NCI-H226 (cell line): ENCODE measurements around the gene USP43.
A peak's percentile ranks its signal among the peaks of the same experiment; 100 is the strongest.

ENCODE experiments used
- DNase-seq: peaks from one replicate; pipeline ENCODE4 v3.0.0-alpha.2; 2015

Gene USP43

GRCh38 chr17:9666461-9667050 lies 21.2 kb downstream of the USP43 start:
- no peak for DNase-seq

- peak; percentile 92 for DNase-seq
Observed at GRCh38 chr17:9668517-9668916, 23.2 kb downstream of the USP43 start.

- DNase-seq = peak; percentile 16
Observed at GRCh38 chr17:9669551-9670008, 24.3 kb downstream of the USP43 start.

- DNase-seq = no peak
Observed at GRCh38 chr17:9670596-9670995, 25.3 kb downstream of the USP43 start.

- DNase-seq = no peak
Observed at GRCh38 chr17:9671559-9671958, 26.2 kb downstream of the USP43 start.

GRCh38 chr17:9672266-9672665 lies 26.9 kb downstream of the USP43 start:
- DNase-seq = peak; percentile 64

- DNase-seq = no peak
Observed at GRCh38 chr17:9672691-9673090, 27.4 kb downstream of the USP43 start.

GRCh38 chr17:9676084-9676483 lies 30.8 kb downstream of the USP43 start:
- DNase-seq = no peak

- DNase-seq = peak; percentile 82
Observed at GRCh38 chr17:9676820-9677310, 31.5 kb downstream of the USP43 start.

GRCh38 chr17:9677411-9677810 lies 32.1 kb downstream of the USP43 start:
- DNase-seq = peak; percentile 22

- no peak for DNase-seq
Observed at GRCh38 chr17:9677896-9678295, 32.6 kb downstream of the USP43 start.

- peak; percentile 74 for DNase-seq
Observed at GRCh38 chr17:9684955-9685621, 39.8 kb downstream of the USP43 start.

- no peak for DNase-seq
Observed at GRCh38 chr17:9693755-9694154, 48.4 kb downstream of the USP43 start.

GRCh38 chr17:9696279-9697044 lies 51.1 kb downstream of the USP43 start:
- no peak for DNase-seq

- DNase-seq = no peak
Observed at GRCh38 chr17:9700136-9700535, 54.8 kb downstream of the USP43 start.

GRCh38 chr17:9700754-9701476 lies 55.6 kb downstream of the USP43 start:
- no peak for DNase-seq

GRCh38 chr17:9702482-9702881 lies 57.2 kb downstream of the USP43 start:
- no peak for DNase-seq

- no peak for DNase-seq
Observed at GRCh38 chr17:9702914-9703780, 57.8 kb downstream of the USP43 start.

- DNase-seq = no peak
Observed at GRCh38 chr17:9703781-9704082, 58.4 kb downstream of the USP43 start.

- DNase-seq = no peak
Observed at GRCh38 chr17:9705745-9706144, 60.4 kb downstream of the USP43 start.

- no peak for DNase-seq
Observed at GRCh38 chr17:9707948-9708347, 62.6 kb downstream of the USP43 start.

- DNase-seq = no peak
Observed at GRCh38 chr17:9714801-9715200, 69.5 kb downstream of the USP43 start.
